SK-N-SH (cell line): ENCODE data around the gene ZNF511. TPM values are rescaled to one million over a fixed set of nuclear protein-coding genes. Genes with fewer than 3 reads are reported as not detected.

Experiments
- CTCF ChIA-PET: fragments of 300-600, 350-600 bp; formaldehyde crosslinking; extraction: SDS; loops from one replicate; lab custom pipeline; 2021; lab: Yijun Ruan, JAX
- POLR2A ChIA-PET: fragments of 350-600 bp; sonication (Branson Sonifier 250); formaldehyde crosslinking; extraction: SDS; loops from one replicate; lab custom pipeline; 2020; ENCODE audit warnings: antibody characterized with exemption, inconsistent platforms; lab: Yijun Ruan, JAX
- DNase-seq: peaks from one replicate; pipeline ENCODE4 v3.0.0; 2012
- H2AFZ ChIP-seq: fragments of 200-600 bp; sonication (generic); 2 replicates; pipeline ENCODE4 v1.8.1; 2016; ENCODE audit warnings: antibody characterized with exemption, mild to moderate bottlenecking, low read depth
- H3F3A ChIP-seq: fragments of 200-600 bp; sonication (generic); replicated peaks from 2 replicates; pipeline ENCODE3; 2016; ENCODE audit warnings: antibody characterized with exemption, mild to moderate bottlenecking; ENCODE audit not compliant: insufficient read depth
- H3K27ac ChIP-seq, 2 experiments: fragments of 200-500 bp in 1 of 2; fragments of 200-600 bp in 1 of 2; sonication (Bioruptor generic) in 1 of 2; sonication (generic), shearing (Covaris generic) in 1 of 2; 2 replicates each; pipeline versions ENCODE4 v1.5.1 to v1.6.1; 2014 to 2016; ENCODE audit warnings: low read depth in 2 of 2, inconsistent platforms in 1 of 2, low read length in 1 of 2, mild to moderate bottlenecking in 1 of 2, mixed read lengths in 1 of 2
- H3K27me3 ChIP-seq: fragments of 200-600 bp; sonication (generic), shearing (Covaris generic); 2 replicates; pipeline ENCODE4 v1.6.1; 2016; ENCODE audit warnings: mixed run types; ENCODE audit not compliant: insufficient read depth
- H3K36me3 ChIP-seq, 2 experiments: fragments of 200-500 bp in 1 of 2; fragments of 200-600 bp in 1 of 2; sonication (Bioruptor generic) in 1 of 2; sonication (generic) in 1 of 2; replicated peaks in 1 of 2; 2 replicates each; pipeline versions ENCODE3 to v1.5.1; 2014 to 2016; ENCODE audit warnings: low read length in 1 of 2, mild to moderate bottlenecking in 1 of 2; ENCODE audit not compliant: insufficient read depth in 2 of 2, control insufficient read depth in 1 of 2
- H3K4me1 ChIP-seq, 2 experiments: fragments of 200-500 bp in 1 of 2; fragments of 200-600 bp in 1 of 2; sonication (Bioruptor generic) in 1 of 2; sonication (generic), shearing (Covaris generic) in 1 of 2; 2 replicates each; pipeline versions ENCODE4 v1.5.1 to v1.6.1; 2014 to 2016; ENCODE audit warnings: low read depth in 1 of 2, low read length in 1 of 2, mixed run types in 1 of 2; ENCODE audit not compliant: insufficient read depth in 2 of 2, control insufficient read depth in 1 of 2
- H3K4me2 ChIP-seq: fragments of 200-600 bp; sonication (generic), shearing (Covaris generic); 2 replicates; pipeline ENCODE4 v1.6.1; 2017; ENCODE audit warnings: mixed run types
- H3K4me3 ChIP-seq, 2 experiments: fragments of 200-500 bp in 1 of 2; fragments of 200-600 bp in 1 of 2; sonication (Bioruptor generic) in 1 of 2; sonication (generic), shearing (Covaris generic) in 1 of 2; 2 replicates each; pipeline versions ENCODE4 v1.5.1 to v1.8.1; 2014 to 2016; ENCODE audit warnings: low read depth in 2 of 2, inconsistent platforms in 1 of 2, low read length in 1 of 2, mild to moderate bottlenecking in 1 of 2, mixed read lengths in 1 of 2, moderate library complexity in 1 of 2
- H3K79me2 ChIP-seq: fragments of 200-600 bp; sonication (generic); 2 replicates; pipeline ENCODE4 v1.8.1; 2017; ENCODE audit warnings: mild to moderate bottlenecking; ENCODE audit not compliant: insufficient read depth
- H3K9ac ChIP-seq: fragments of 200-600 bp; sonication (generic); 2 replicates; pipeline ENCODE4 v1.6.1; 2017; ENCODE audit warnings: mixed run types
- H3K9me2 ChIP-seq: fragments of 200-600 bp; sonication (generic); 2 replicates; pipeline ENCODE4 v1.6.1; 2017; ENCODE audit warnings: mixed run types
- H3K9me3 ChIP-seq: fragments of 200-600 bp; sonication (generic); 2 replicates; pipeline ENCODE4 v1.6.1; 2017; ENCODE audit warnings: mixed run types, mild to moderate bottlenecking, moderate library complexity
- H4K20me1 ChIP-seq: fragments of 200-600 bp; sonication (generic); 2 replicates; pipeline ENCODE4 v1.6.1; 2017; ENCODE audit warnings: mild to moderate bottlenecking, mixed run types; ENCODE audit not compliant: insufficient read depth
- CHD2 ChIP-seq: fragments of 150-350 bp; IDR thresholded peaks from 2 replicates; pipeline ENCODE4 v1.6.1; 2018; ENCODE audit warnings: low read length; ENCODE audit not compliant: partially characterized antibody
- CTCF ChIP-seq: fragments of 200-600 bp; sonication (generic); IDR thresholded peaks from 2 replicates; pipeline ENCODE4 v1.6.1; 2017; ENCODE audit warnings: antibody characterized with exemption, mild to moderate bottlenecking, moderate library complexity
- MXI1 ChIP-seq: IDR thresholded peaks from 2 replicates; pipeline ENCODE4 v1.6.1; 2012; ENCODE audit warnings: mild to moderate bottlenecking, low read depth, low read length, improper control_type of control experiment
- POLR2AphosphoS5 ChIP-seq: IDR thresholded peaks from 2 replicates; pipeline ENCODE4 v1.6.1; 2012; ENCODE audit warnings: low read depth, low read length
- RAD21 ChIP-seq: IDR thresholded peaks from 2 replicates; pipeline ENCODE4 v1.6.1; 2012; ENCODE audit warnings: mild to moderate bottlenecking, low read length
- RXRA ChIP-seq: IDR thresholded peaks from 2 replicates; pipeline ENCODE4 v1.4.0; 2012; ENCODE audit warnings: low read depth, mild to moderate bottlenecking, borderline replicate concordance
- SIN3A ChIP-seq: IDR thresholded peaks from 2 replicates; pipeline ENCODE4 v1.6.1; 2012; ENCODE audit warnings: low read depth, mild to moderate bottlenecking, low read length, moderate library complexity, borderline replicate concordance
- SMC3 ChIP-seq: IDR thresholded peaks from 2 replicates; pipeline ENCODE4 v1.6.1; 2012; ENCODE audit warnings: low read depth, low read length, improper control_type of control experiment
- TAF1 ChIP-seq: IDR thresholded peaks from 2 replicates; pipeline ENCODE4 v1.6.1; 2012; ENCODE audit warnings: low read depth, mild to moderate bottlenecking, low read length, moderate library complexity, borderline replicate concordance
- TCF12 ChIP-seq: IDR thresholded peaks from 2 replicates; pipeline ENCODE4 v1.4.0; 2012
- USF1 ChIP-seq: IDR thresholded peaks from 2 replicates; pipeline ENCODE4 v1.4.0; 2012; ENCODE audit warnings: low read depth, borderline replicate concordance
- WGBS: methylation state at CpG from one replicate; pipeline ENCODE4 v1.1.6; 2017; ENCODE audit warnings: low lambda C conversion rate; 5-methylcytosine and 5-hydroxymethylcytosine counted together
- polyA plus RNA-seq, 3 experiments: library from polyadenylated mRNA; depleted of rRNA; stranded (reverse); fragments of >200 nt; gene quantifications; 2 replicates each; pipeline ENCODE4 v1.2.3, GENCODE V29; 2012
- TF ChIP-seq, protein P1 (sequence below): IDR thresholded peaks from 2 replicates; pipeline ENCODE4; 2012

Gene ZNF511
- polyA plus RNA-seq, 1 of the 3 experiments (the other 2 are of a cell fraction) = 62.3 TPM

GRCh38 chr10:133306941-133307379, 1.8 kb upstream of the ZNF511 start:
- no peaks in the 10 kb centered on the region for H3K9me2 ChIP-seq
- TF ChIP-seq TCF12 = no peak
- TF ChIP-seq SIN3A = no peak
- TF ChIP-seq RXRA = no peak
- TF ChIP-seq, protein P1, sequence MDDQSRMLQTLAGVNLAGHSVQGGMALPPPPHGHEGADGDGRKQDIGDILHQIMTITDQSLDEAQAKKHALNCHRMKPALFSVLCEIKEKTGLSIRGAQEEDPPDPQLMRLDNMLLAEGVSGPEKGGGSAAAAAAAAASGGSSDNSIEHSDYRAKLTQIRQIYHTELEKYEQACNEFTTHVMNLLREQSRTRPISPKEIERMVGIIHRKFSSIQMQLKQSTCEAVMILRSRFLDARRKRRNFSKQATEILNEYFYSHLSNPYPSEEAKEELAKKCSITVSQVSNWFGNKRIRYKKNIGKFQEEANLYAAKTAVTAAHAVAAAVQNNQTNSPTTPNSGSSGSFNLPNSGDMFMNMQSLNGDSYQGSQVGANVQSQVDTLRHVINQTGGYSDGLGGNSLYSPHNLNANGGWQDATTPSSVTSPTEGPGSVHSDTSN = no peak
- peak overlapping the region; percentile 96 for H3K4me2 ChIP-seq
- no peak overlapping the region; a peak in 2 of 4 replicates for H3K4me3 ChIP-seq
- WGBS = 94% methylated on average over 8 of the region's 17 CpGs
- POLR2A ChIA-PET = interaction anchor here (0.5 to 1.5 kb wide), 3 partner anchors 17 to 27 kb away, joined by 3 to 5 read pairs (median 4); no protein-coding TSS in a partner anchor
- peaks cover 62% of the 10 kb centered on the region for H4K20me1 ChIP-seq
- DNase-seq = no peak
- peaks cover 67% of the 10 kb centered on the region for H3K79me2 ChIP-seq
- CTCF ChIA-PET = interaction anchor here (0.9 to 4.3 kb wide), 14 partner anchors 8 to 571 kb away, joined by 3 to 24 read pairs (median 6); partner anchors contain the start of gene ADAM8
- H3K9ac ChIP-seq = no peak overlapping the region
- H2AFZ ChIP-seq = no peak overlapping the region
- H3K27me3 ChIP-seq = no peaks in the 10 kb centered on the region
- no peak overlapping the region for H3K27ac ChIP-seq
- H3K9me3 ChIP-seq = no peaks in the 10 kb centered on the region
- peaks cover 8 to 16% of the 10 kb centered on the region in 2 experiments; a peak in 2 of 4 replicates for H3K4me1 ChIP-seq
- H3K36me3 ChIP-seq = peaks cover 11 to 20% of the 10 kb centered on the region in 2 experiments
- H3F3A ChIP-seq = peaks cover 13% of the 10 kb centered on the region

- POLR2A ChIA-PET = interaction anchor here (1.5 kb wide), 1 partner anchor 16 kb away, joined by 5 read pairs; no protein-coding TSS in a partner anchor
- peak overlapping the region; percentile 93 to 97 for H3K27ac ChIP-seq
- CTCF ChIA-PET = interaction anchor here (0.8 to 4.3 kb wide), 23 partner anchors 8 to 572 kb away, joined by 3 to 24 read pairs (median 4); partner anchors contain the start of gene ADAM8
Measured at GRCh38 chr10:133307776-133308420, 816 bp upstream of the ZNF511 start.

More at GRCh38 chr10:133307776-133308420, 816 bp upstream of the ZNF511 start:
- Histone ChIP-seq H2AFZ (no peak overlapping the region), H3K9ac (peak overlapping the region; percentile 94), H3K4me2 (peak overlapping the region; percentile 96), H3K79me2 (peaks cover 60% of the 10 kb centered on the region), H3K4me1 (peaks cover 8 to 16% of the 10 kb centered on the region in 2 experiments; a peak in 2 of 4 replicates)
- peak; percentile 78 for TF ChIP-seq CTCF
- TF ChIP-seq SMC3 = peak; percentile 27; the same call in 1 of the 2 replicates
- 0 out of 2 replicates have a peak, but pooled peaks have one; percentile 45 for TF ChIP-seq SIN3A
- TF ChIP-seq CHD2 = no peak
- peak; percentile 64; the same call in 1 of the 2 replicates for TF ChIP-seq MXI1
- TF ChIP-seq POLR2AphosphoS5 = no peak
- no peak for TF ChIP-seq USF1
- TF ChIP-seq RAD21 = peak; percentile 42
- TF ChIP-seq TAF1 = no peak
- TF ChIP-seq, all 33 proteins: peak for 5
- Histone ChIP-seq H3F3A (peaks cover 13% of the 10 kb centered on the region), H3K36me3 (peaks cover 11 to 24% of the 10 kb centered on the region in 2 experiments), H3K27me3 (no peaks in the 10 kb centered on the region), H3K9me2 (no peaks in the 10 kb centered on the region), H3K4me3 (peak overlapping the region; percentile 97 to 98), H4K20me1 (peaks cover 56% of the 10 kb centered on the region), H3K9me3 (no peaks in the 10 kb centered on the region)
- peak; percentile 69 for DNase-seq
- 2% methylated on average over 25 of the region's 25 CpGs for WGBS
